GM23248 (cell line): ENCODE data around the gene ACOT6. TPM values are rescaled to one million over a fixed set of nuclear protein-coding genes. Genes with fewer than 3 reads are reported as not detected.
"Not testable (repeated sequence)": the region's sequence is repeated elsewhere in the genome, so short reads cannot be mapped to it uniquely, and the experiment has no call there.

Source experiments
- DNase-seq: peaks from one replicate; pipeline ENCODE4 v3.0.0-alpha.2; 2015
- H2AFZ ChIP-seq: fragments of 200-600 bp; sonication (generic); 2 replicates; pipeline ENCODE4 v1.6.1; 2016; ENCODE audit warnings: antibody characterized with exemption
- H3F3A ChIP-seq: fragments of 200-600 bp; sonication (generic); 2 replicates; pipeline ENCODE4 v1.6.1; 2016; ENCODE audit warnings: mild to moderate bottlenecking, antibody characterized with exemption, mixed run types; ENCODE audit not compliant: insufficient read depth
- H3K27ac ChIP-seq: fragments of 200-600 bp; sonication (generic); 2 replicates; pipeline ENCODE4 v1.5.1; 2016; ENCODE audit warnings: mild to moderate bottlenecking
- H3K27me3 ChIP-seq: fragments of 200-600 bp; sonication (generic); replicated peaks from 2 replicates; pipeline ENCODE4 v1.6.1; 2016; ENCODE audit warnings: mild to moderate bottlenecking; ENCODE audit not compliant: insufficient read depth
- H3K36me3 ChIP-seq: fragments of 200-600 bp; sonication (generic); 2 replicates; pipeline ENCODE4 v1.6.1; 2016; ENCODE audit warnings: low read depth, mild to moderate bottlenecking
- H3K4me1 ChIP-seq: fragments of 200-600 bp; sonication (generic); 2 replicates; pipeline ENCODE4 v1.6.1; 2016; ENCODE audit warnings: mild to moderate bottlenecking; ENCODE audit not compliant: insufficient read depth
- H3K4me2 ChIP-seq: fragments of 200-600 bp; sonication (generic); one replicate; pipeline ENCODE4 v1.6.1; 2016; ENCODE audit warnings: mild to moderate bottlenecking; ENCODE audit not compliant: unreplicated experiment
- H3K4me3 ChIP-seq: fragments of 200-600 bp; sonication (generic); 2 replicates; pipeline ENCODE4 v1.5.1; 2016; ENCODE audit warnings: mild to moderate bottlenecking
- H3K79me2 ChIP-seq: fragments of 200-600 bp; sonication (generic); 2 replicates; pipeline ENCODE4 v1.6.1; 2016; ENCODE audit warnings: mild to moderate bottlenecking; ENCODE audit not compliant: insufficient read depth
- H3K9ac ChIP-seq: fragments of 200-600 bp; sonication (generic); 2 replicates; pipeline ENCODE4 v1.6.1; 2016; ENCODE audit warnings: mild to moderate bottlenecking
- H3K9me2 ChIP-seq: fragments of 200-600 bp; sonication (generic); 2 replicates; pipeline ENCODE4 v1.6.1; 2016; ENCODE audit warnings: mixed run types, mild to moderate bottlenecking, moderate library complexity; ENCODE audit not compliant: insufficient read depth
- H3K9me3 ChIP-seq: fragments of 200-600 bp; sonication (generic); one replicate; pipeline ENCODE4 v1.6.1; 2017; ENCODE audit warnings: low read depth
- H4K20me1 ChIP-seq: fragments of 200-600 bp; sonication (generic); 2 replicates; pipeline ENCODE4 v1.6.0; 2016; ENCODE audit not compliant: insufficient read depth
- EZH2 ChIP-seq: fragments of 200-600 bp; sonication (generic); IDR thresholded peaks from 2 replicates; pipeline ENCODE4 v1.6.1; 2018; ENCODE audit warnings: antibody characterized with exemption, mild to moderate bottlenecking; ENCODE audit not compliant: insufficient read depth, poor library complexity, severe bottlenecking
- EZH2phosphoT487 ChIP-seq: fragments of 200-600 bp; sonication (generic); IDR thresholded peaks from 2 replicates; pipeline ENCODE4 v1.6.1; 2018; ENCODE audit warnings: antibody characterized with exemption, moderate library complexity, mild to moderate bottlenecking, low read depth; ENCODE audit not compliant: insufficient read depth
- WGBS, 2 experiments: methylation state at CpG; one replicate each; pipeline ENCODE4 v1.1.6; 2015 to 2017; ENCODE audit warnings: low lambda C conversion rate in 2 of 2, low coverage in 1 of 2; ENCODE audit errors: missing lambda C conversion rate in 2 of 2; 5-methylcytosine and 5-hydroxymethylcytosine counted together
- in situ Hi-C: fragments of 300-500 bp; cut with MboI; formaldehyde crosslinking; loops from 2 replicates; pipeline ENCODE4 v1.15.0; 2020
- polyA plus RNA-seq: library from polyadenylated mRNA; unstranded; fragments of >200 nt; fragmentation: Nextera tagmentation; extraction: Ambion mirVana; gene quantifications from 2 replicates; pipeline ENCODE4 v1.2.1, GENCODE V29; 2016
- total RNA-seq: library from RNA; depleted of rRNA; stranded (reverse); fragments of >200 nt; shearing (Covaris generic); gene quantifications from 2 replicates; pipeline ENCODE4 v1.2.3, GENCODE V29; 2014

The ACOT6 gene
- total and polyA plus RNA-seq, 2 experiments from 2014 or later: not detected

GRCh38 chr14:73567358-73567757 is 45.0 kb upstream of the ACOT6 start:
- Histone ChIP-seq H3K9me3 (no peaks in the 10 kb centered on the region), H3K9me2 (no peaks in the 10 kb centered on the region), H3K4me3 (peak overlapping the region; percentile 74), H3K27me3 (no peaks in the 10 kb centered on the region), H3F3A (peaks cover 11% of the 10 kb centered on the region), H3K4me2 (peak overlapping the region; percentile 86), H3K9ac (no peak overlapping the region), H3K27ac (no peak overlapping the region), H3K36me3 (no peaks in the 10 kb centered on the region), H4K20me1 (no peaks in the 10 kb centered on the region), H2AFZ (no peak overlapping the region), H3K4me1 (peaks cover 18% of the 10 kb centered on the region), H3K79me2 (peaks cover 38% of the 10 kb centered on the region)
- WGBS, 2 experiments: 89 to 91% methylated on average over 7 of the region's 7 CpGs
- in situ Hi-C loops: no loop called here
- DNase-seq: no peak
- TF ChIP-seq EZH2 (no peak), EZH2phosphoT487 (no peak)

- TF ChIP-seq EZH2 (no peak), EZH2phosphoT487 (no peak)
- Histone ChIP-seq H3K27me3 (no peaks in the 10 kb centered on the region), H4K20me1 (no peaks in the 10 kb centered on the region), H3K9ac (peak overlapping the region; percentile 89), H3K4me1 (peaks cover 18% of the 10 kb centered on the region), H2AFZ (peak overlapping the region; percentile 71), H3F3A (peaks cover 11% of the 10 kb centered on the region), H3K79me2 (peaks cover 38% of the 10 kb centered on the region), H3K27ac (peak overlapping the region; percentile 88), H3K9me3 (no peaks in the 10 kb centered on the region), H3K4me3 (peak overlapping the region; percentile 74), H3K4me2 (peak overlapping the region; percentile 86), H3K9me2 (no peaks in the 10 kb centered on the region), H3K36me3 (no peaks in the 10 kb centered on the region)
- 49 to 51% methylated on average over 16 of the region's 16 CpGs for WGBS, 2 experiments
- in situ Hi-C loops: no loop called here
- peak; percentile 70 for DNase-seq
These were observed 44.1 kb upstream of the ACOT6 start for GRCh38 chr14:73567951-73568885.

GRCh38 chr14:73568886-73569184 is 43.5 kb upstream of the ACOT6 start:
- peak overlapping the region; percentile 71 for H2AFZ ChIP-seq
- H3K27me3 ChIP-seq, DNase-seq, H4K20me1 ChIP-seq, in situ Hi-C loops, H3K9me3 ChIP-seq, H3K9me2 ChIP-seq, H3K36me3 ChIP-seq: not testable (repeated sequence)
- peak overlapping the region; percentile 88 for H3K27ac ChIP-seq
- whole genome bisulfite sequencing, 2 experiments: 0 to 2% methylated on average over 4 of the region's 4 CpGs
- peak overlapping the region; percentile 89 for H3K9ac ChIP-seq
- peaks cover 38% of the 10 kb centered on the region for H3K79me2 ChIP-seq
- H3K4me1 ChIP-seq: peaks cover 18% of the 10 kb centered on the region
- peak overlapping the region; percentile 86 for H3K4me2 ChIP-seq
- peaks cover 11% of the 10 kb centered on the region for H3F3A ChIP-seq
- peak overlapping the region; percentile 74 for H3K4me3 ChIP-seq

- Histone ChIP-seq H3K4me3 (peak within 1 kb of the TSS; percentile 74), H3K9ac (peak within 1 kb of the TSS; percentile 89), H2AFZ (peak within 1 kb of the TSS; percentile 71), H3F3A (peaks cover 11% of the 10 kb centered on the region), H3K79me2 (peaks cover 38% of the 10 kb centered on the region), H3K4me2 (peak within 1 kb of the TSS; percentile 86), H3K4me1 (peaks cover 18% of the 10 kb centered on the region), H3K27ac (peak within 1 kb of the TSS; percentile 88)
- H3K36me3 ChIP-seq, H3K9me3 ChIP-seq, H4K20me1 ChIP-seq, H3K27me3 ChIP-seq, in situ Hi-C loops, H3K9me2 ChIP-seq: not testable (repeated sequence)
- peak; percentile 97 for DNase-seq
- 0 to 1% methylated on average over 44 to 52 of the region's 83 CpGs for WGBS, 2 experiments
These were observed 42.9 kb upstream of the ACOT6 start, which contains the start of gene ACOT2 for GRCh38 chr14:73569185-73569958. TSS of gene ACOT2 (plus strand) at chr14:73569213. CDS start at chr14:73569241, 28 bp downstream.

- in situ Hi-C loops, H3K27me3 ChIP-seq, H2AFZ ChIP-seq, H4K20me1 ChIP-seq, H3K36me3 ChIP-seq, H3K9me3 ChIP-seq, H3K9me2 ChIP-seq: not testable (repeated sequence)
- peaks cover 18% of the 10 kb centered on the region for H3K4me1 ChIP-seq
- WGBS, 2 experiments: 29 to 35% methylated on average over 8 of the region's 8 CpGs
- peak overlapping the region; percentile 86 for H3K4me2 ChIP-seq
- peaks cover 11% of the 10 kb centered on the region for H3F3A ChIP-seq
- peak; percentile 59 for DNase-seq
- H3K4me3 ChIP-seq: peak overlapping the region; percentile 74
- peak overlapping the region; percentile 89 for H3K9ac ChIP-seq
- H3K79me2 ChIP-seq: peaks cover 38% of the 10 kb centered on the region
- peak overlapping the region; percentile 88 for H3K27ac ChIP-seq
These were observed 41.4 kb upstream of the ACOT6 start for GRCh38 chr14:73570913-73571312.

GRCh38 chr14:73573034-73573433 is 39.3 kb upstream of the ACOT6 start:
- Histone ChIP-seq H3K79me2 (peaks cover 23% of the 10 kb centered on the region), H3K4me1 (peaks cover 15% of the 10 kb centered on the region), H3K36me3 (peaks cover 13% of the 10 kb centered on the region)
- H3K9ac ChIP-seq, H3F3A ChIP-seq, in situ Hi-C loops, H3K9me2 ChIP-seq, H4K20me1 ChIP-seq, H3K4me3 ChIP-seq, DNase-seq, H3K9me3 ChIP-seq, H2AFZ ChIP-seq, H3K4me2 ChIP-seq, H3K27me3 ChIP-seq, H3K27ac ChIP-seq: not testable (repeated sequence)
- WGBS, 2 experiments: 78 to 81% methylated on average over 5 of the region's 5 CpGs
